GM12874 (cell line): ENCODE results near the gene TSACC.

Source experiments
- CTCF ChIP-seq: IDR thresholded peaks from 2 replicates; pipeline ENCODE4 v1.5.1; 2011; ENCODE audit warnings: low read depth, mild to moderate bottlenecking, control low read depth, low read length, moderate library complexity; ENCODE audit not compliant: insufficient read depth

The TSACC gene

GRCh38 chr1:156394082-156394481 lies 55.8 kb downstream of the TSACC start:
- no peak for TF ChIP-seq CTCF

- TF ChIP-seq CTCF, result no peak
Observed at GRCh38 chr1:156394835-156395461, 56.6 kb downstream of the TSACC start.
